ENCODE results near the gene GMPPA. TPM values are rescaled to one million over a fixed set of nuclear protein-coding genes. Genes with fewer than 3 reads are reported as not detected.

The GMPPA gene
- total and polyA plus RNA-seq, 9 of the 15 experiments (the other 6 are each of a cell fraction or from before 2014, with no cell fraction given), result 7.0 to 101 (median 66.7) TPM

- TF ChIP-seq PTTG1 (tag; IDR thresholded peaks at IDR 0.05; ENCODE audit: low read depth), result no peak
Measured at GRCh38 chr2:219490600-219491130, 8.0 kb upstream of the GMPPA start (continued).

- Histone ChIP-seq H3K4me1 (replicated peaks in 1 of 2; ENCODE audit: control insufficient read depth in 2 of 2, insufficient read depth in 2 of 2, low read length in 2 of 2) (peaks cover 17 to 58% of the 10 kb centered on the region in 2 experiments), H3K4me2 (ENCODE audit: insufficient read depth, low read length) (no peak overlapping the region), H3K36me3 (ENCODE audit: control insufficient read depth, insufficient read depth, low read length) (no peaks in the 10 kb centered on the region), H3K9me1 (ENCODE audit: control insufficient read depth, insufficient read depth, low read length) (no peaks in the 10 kb centered on the region), H3K27ac (ENCODE audit: extremely low read depth, low read depth, low read length) (no peak overlapping the region), H2AFZ (ENCODE audit: low read depth, low read length) (no peak overlapping the region), H3K79me2 (ENCODE audit: control insufficient read depth, insufficient read depth, low read length) (peaks cover 2% of the 10 kb centered on the region; the same call in 1 of the 3 replicates), H3K4me3 (no peak overlapping the region), H3K9ac (ENCODE audit: insufficient read depth in 1 of 2, low read depth in 2 of 2, low read length in 2 of 2) (peak overlapping the region in 1 of 2 experiments; percentile 68; a peak in 2 of 4 replicates), H3K9me3 (replicated peaks; ENCODE audit: control insufficient read depth, insufficient read depth, low read depth, low read length) (no peaks in the 10 kb centered on the region), H4K20me1 (replicated peaks; ENCODE audit: control insufficient read depth, insufficient read depth, low read length) (no peaks in the 10 kb centered on the region), H3K27me3 (ENCODE audit: control insufficient read depth in 2 of 2, insufficient read depth in 2 of 2, low read length in 2 of 2) (no peaks in the 10 kb centered on the region)
- DNase-seq (ENCODE audit: extremely low read depth in 1 of 4, low spot score in 3 of 4) (no peak), ATAC-seq (no peak), FAIRE-seq (no peak)
- in situ Hi-C loops (cut with MboI) (loop anchor here (5.0 kb wide), 1 partner anchor 36 kb away; no protein-coding TSS in a partner anchor), intact Hi-C loops (cut with micrococcal nuclease) (no loop called here)
- ChIA-PET CTCF (ENCODE audit: low intra/inter-chr PET ratio) (no interaction called here), POLR2A (interaction anchor here (0.6 to 0.8 kb wide), 2 partner anchors 24 to 29 kb away, joined by 3 read pairs; no protein-coding TSS in a partner anchor)
- 67% methylated on average over 11 of the region's 14 CpGs for WGBS (ENCODE audit: insufficient coverage, low coverage, missing lambda C conversion rate)
- no TSS peak for BruUV-seq (replicated peaks)
- TF ChIP-seq ZBTB43 (CRISPR knock-in tag; IDR thresholded peaks at IDR 0.05), result no peak
- TF ChIP-seq ZNF232 (CRISPR knock-in tag; IDR thresholded peaks at IDR 0.05), result no peak
- no peak for TF ChIP-seq ZNF445 (CRISPR knock-in tag; IDR thresholded peaks at IDR 0.05; ENCODE audit: low read depth)
- no peak for TF ChIP-seq E2F5 (CRISPR knock-in tag; IDR thresholded peaks at IDR 0.05)
- no peak for TF ChIP-seq STAT6 (CRISPR knock-in tag; IDR thresholded peaks at IDR 0.05)
- TF ChIP-seq PTBP1 (IDR thresholded peaks at IDR 0.05; ENCODE audit: low read depth, low read length), result no peak
- no peak for TF ChIP-seq SUPT5H (IDR thresholded peaks at IDR 0.05)
- TF ChIP-seq HMGN3 (IDR thresholded peaks at IDR 0.05; ENCODE audit: borderline replicate concordance, extremely low read depth, insufficient read length, low read depth, low read length), result no peak
- no peak for TF ChIP-seq FOXJ3 (CRISPR knock-in tag; IDR thresholded peaks at IDR 0.05)
- no peak for TF ChIP-seq NFYB (IDR thresholded peaks at IDR 0.05; ENCODE audit: extremely low read depth, insufficient read length)
- no peak for TF ChIP-seq ELK1 (CRISPR knock-in tag; IDR thresholded peaks at IDR 0.05)
Measured at GRCh38 chr2:219491278-219491963, 7.3 kb upstream of the GMPPA start.

All from K562 (cell line).